K562 (cell line): ENCODE measurements around the gene COASY. TPM values are rescaled to one million over a fixed set of nuclear protein-coding genes. Genes with fewer than 3 reads are reported as not detected.
A peak's percentile ranks its signal among the peaks of the same experiment; 100 is the strongest.

ENCODE experiments used
- ELF2 ChIP-seq: fragments of 250-450 bp; sonication (Bioruptor Pico); IDR thresholded peaks from 2 replicates; pipeline ENCODE4 v1.5.0; 2021; ENCODE audit warnings: mild to moderate bottlenecking
- ESRRB ChIP-seq: fragments of 250-450 bp; sonication (Bioruptor Pico); IDR thresholded peaks from 2 replicates; pipeline ENCODE4 v1.5.0; 2020; ENCODE audit warnings: mild to moderate bottlenecking, moderate library complexity, borderline replicate concordance
- FOXJ2 ChIP-seq: fragments of 200-800 bp; sonication (Bioruptor generic); IDR thresholded peaks from 2 replicates; pipeline ENCODE4 v1.6.1; 2016; ENCODE audit warnings: missing genetic modification characterization, missing compliant biosample characterization
- HNRNPLL ChIP-seq: fragments of 200-400 bp; formaldehyde crosslinking; IDR thresholded peaks from 2 replicates; pipeline ENCODE4 v1.6.1; 2017; ENCODE audit warnings: low read length, low read depth, mild to moderate bottlenecking; ENCODE audit not compliant: poor library complexity, severe bottlenecking
- POLR2H ChIP-seq: IDR thresholded peaks from 2 replicates; pipeline ENCODE4 v1.6.1; 2016; ENCODE audit warnings: missing genetic modification characterization, low read depth, mild to moderate bottlenecking, control low read depth, missing compliant biosample characterization, moderate library complexity
- PRMT5 ChIP-seq: sonication (generic); formaldehyde crosslinking; IDR thresholded peaks from 2 replicates; pipeline ENCODE4 v1.5.0; 2020; ENCODE audit warnings: missing genetic modification reagents
- RAD51 ChIP-seq: fragments of 450-650 bp; IDR thresholded peaks from 2 replicates; pipeline ENCODE4 v1.7.1; 2016; ENCODE audit warnings: low read depth, mild to moderate bottlenecking, borderline replicate concordance
- SAFB ChIP-seq: fragments of 200-400 bp; formaldehyde crosslinking; IDR thresholded peaks from 2 replicates; pipeline ENCODE4 v1.6.1; 2017; ENCODE audit warnings: low read depth, low read length, borderline replicate concordance
- SRSF7 ChIP-seq: fragments of 200-400 bp; formaldehyde crosslinking; optimal IDR thresholded peaks from 2 replicates; pipeline ENCODE3; 2017; ENCODE audit warnings: mild to moderate bottlenecking, low read depth, low read length
- TAF9B ChIP-seq: fragments of 450-650 bp; IDR thresholded peaks from 2 replicates; pipeline ENCODE4 v1.6.1; 2018; ENCODE audit warnings: mild to moderate bottlenecking; ENCODE audit not compliant: partially characterized antibody
- TRIM24 ChIP-seq, 2 experiments: fragments of 450-650 bp; IDR thresholded peaks; 2 replicates each; pipeline ENCODE4 v1.6.1; 2016
- XRCC3 ChIP-seq: fragments of 450-650 bp; IDR thresholded peaks from 2 replicates; pipeline ENCODE4 v1.6.1; 2017; ENCODE audit warnings: mild to moderate bottlenecking, moderate library complexity
- ZNF121 ChIP-seq: sonication (generic); formaldehyde crosslinking; conservative IDR thresholded peaks from 2 replicates; pipeline ENCODE4 v1.8.0; 2022; ENCODE audit warnings: missing genetic modification reagents
- ZNF134 ChIP-seq: fragments of 250-450 bp; sonication (Bioruptor Pico); conservative IDR thresholded peaks from 2 replicates; pipeline ENCODE4 v1.4.0; 2020
- ZNF316 ChIP-seq: fragments of 450-650 bp; IDR thresholded peaks from 2 replicates; pipeline ENCODE4 v1.6.1; 2016
- ZNF384 ChIP-seq: IDR thresholded peaks from 2 replicates; pipeline ENCODE4 v1.6.1; 2012; ENCODE audit warnings: low read depth, low read length, improper control_type of control experiment
- ZNF707 ChIP-seq: fragments of 250-450 bp; sonication (Bioruptor Pico); conservative IDR thresholded peaks from 2 replicates; pipeline ENCODE4 v1.8.0; 2022; ENCODE audit warnings: inconsistent platforms, mild to moderate bottlenecking, moderate library complexity
- polyA plus RNA-seq, 8 experiments: library from polyadenylated mRNA; depleted of rRNA in 4 of 8; stranded (reverse) in 5 of 8; unstranded in 3 of 8; fragments of >200 nt; fragmentation: Nextera tagmentation in 2 of 8; fragmentation: Illumina TruSeq in 1 of 8; extraction: Ambion mirVana in 2 of 8; extraction: Trizol in 1 of 8; gene quantifications; 2 replicates each; pipeline versions ENCODE4 v1.2.1 to v1.2.3, GENCODE V29; 2011 to 2014; ENCODE audit warnings: inconsistent platforms in 1 of 8, missing spikeins in 1 of 8
- total RNA-seq, 7 experiments: library from RNA; depleted of rRNA in 6 of 7; stranded (reverse); fragments of >200 nt in 6 of 7; fragmentation: Illumina TruSeq in 2 of 7; extraction: Trizol in 2 of 7; gene quantifications; 2 replicates each; pipeline versions ENCODE4 v1.2.1 to v1.2.3, GENCODE V29; 2011 to 2021; ENCODE audit warnings: low replicate concordance in 1 of 7
- TF ChIP-seq, protein P1 (sequence below): fragments of 250-450 bp; sonication (Bioruptor Pico); IDR thresholded peaks from 2 replicates; pipeline ENCODE4 v1.9.0; 2021; ENCODE audit warnings: mild to moderate bottlenecking, inconsistent platforms
- TF ChIP-seq, protein P2 (sequence below): fragments of 250-450 bp; sonication (Bioruptor Pico); IDR thresholded peaks from 2 replicates; pipeline ENCODE4 v1.8.0; 2021; ENCODE audit warnings: mild to moderate bottlenecking, moderate library complexity
- TF ChIP-seq, protein P3 (sequence below), 2 experiments: fragments of 250-450 bp in 1 of 2; fragments of 450-650 bp in 1 of 2; sonication (Bioruptor Pico) in 1 of 2; IDR thresholded peaks; 2 replicates each; pipeline versions ENCODE4 v1.6.1 to v1.8.0; 2016 to 2021; ENCODE audit warnings: mild to moderate bottlenecking in 2 of 2, moderate library complexity in 2 of 2, missing compliant biosample characterization in 1 of 2, missing genetic modification characterization in 1 of 2
- TF ChIP-seq, protein P4 (sequence below), 2 experiments: fragments of 450-650 bp in 1 of 2; sonication (generic) in 1 of 2; formaldehyde crosslinking in 1 of 2; IDR thresholded peaks in 1 of 2; conservative IDR thresholded peaks in 1 of 2; 2 replicates each; pipeline versions ENCODE4 v1.6.1 to v1.8.1; 2016 to 2023; ENCODE audit warnings: mild to moderate bottlenecking in 2 of 2, moderate library complexity in 2 of 2, inconsistent platforms in 1 of 2, missing genetic modification reagents in 1 of 2
- TF ChIP-seq, protein P5 (sequence below): fragments of 200-800 bp; sonication (Bioruptor generic); IDR thresholded peaks from 2 replicates; pipeline ENCODE4 v1.6.1; 2017; ENCODE audit warnings: missing genetic modification characterization, missing compliant biosample characterization

The COASY gene
- total and polyA plus RNA-seq, 9 of the 15 experiments (the other 6 are each of a cell fraction or from before 2014, with no cell fraction given), result 25.4 to 175 (median 62.3) TPM

DNA sequence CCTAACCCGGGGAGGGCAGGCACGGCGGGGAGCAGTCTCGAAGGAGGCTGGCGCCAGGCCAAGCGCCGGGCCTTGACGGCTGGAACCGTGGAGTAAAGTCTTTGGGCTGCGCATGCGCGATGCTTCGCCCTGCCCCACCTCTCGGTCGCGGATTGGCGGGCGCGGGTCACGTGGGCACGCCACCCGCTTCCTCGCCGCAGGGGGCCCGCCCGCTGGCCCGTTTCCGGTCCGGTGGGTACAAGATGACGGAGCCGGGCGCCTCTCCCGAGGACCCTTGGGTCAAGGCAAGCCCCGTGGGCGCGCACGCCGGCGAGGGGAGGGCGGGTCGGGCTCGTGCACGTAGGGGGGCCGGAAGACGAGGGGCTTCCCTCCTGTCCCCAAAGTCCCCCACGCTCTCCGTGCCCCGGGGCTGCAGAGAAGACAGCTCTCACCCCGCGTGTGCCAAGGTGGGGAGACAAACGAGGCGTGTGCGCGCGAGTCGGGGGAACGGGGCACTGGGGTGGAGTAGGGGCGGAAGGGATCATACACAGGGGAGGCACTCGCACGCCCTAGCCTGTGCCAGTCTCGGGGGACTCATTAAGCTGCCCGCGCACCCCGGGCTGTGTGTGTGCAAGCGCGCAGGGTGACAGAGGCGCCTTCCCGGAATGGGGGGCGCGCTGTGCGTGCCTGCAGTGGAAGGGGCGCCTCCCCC is 5.1 kb downstream of the COASY start, which contains the start of gene MLX (continued):
- no peak for TF ChIP-seq XRCC3
- TF ChIP-seq RAD51, result peak; percentile 97
- no peak for TF ChIP-seq TAF9B
- TF ChIP-seq, protein P1, sequence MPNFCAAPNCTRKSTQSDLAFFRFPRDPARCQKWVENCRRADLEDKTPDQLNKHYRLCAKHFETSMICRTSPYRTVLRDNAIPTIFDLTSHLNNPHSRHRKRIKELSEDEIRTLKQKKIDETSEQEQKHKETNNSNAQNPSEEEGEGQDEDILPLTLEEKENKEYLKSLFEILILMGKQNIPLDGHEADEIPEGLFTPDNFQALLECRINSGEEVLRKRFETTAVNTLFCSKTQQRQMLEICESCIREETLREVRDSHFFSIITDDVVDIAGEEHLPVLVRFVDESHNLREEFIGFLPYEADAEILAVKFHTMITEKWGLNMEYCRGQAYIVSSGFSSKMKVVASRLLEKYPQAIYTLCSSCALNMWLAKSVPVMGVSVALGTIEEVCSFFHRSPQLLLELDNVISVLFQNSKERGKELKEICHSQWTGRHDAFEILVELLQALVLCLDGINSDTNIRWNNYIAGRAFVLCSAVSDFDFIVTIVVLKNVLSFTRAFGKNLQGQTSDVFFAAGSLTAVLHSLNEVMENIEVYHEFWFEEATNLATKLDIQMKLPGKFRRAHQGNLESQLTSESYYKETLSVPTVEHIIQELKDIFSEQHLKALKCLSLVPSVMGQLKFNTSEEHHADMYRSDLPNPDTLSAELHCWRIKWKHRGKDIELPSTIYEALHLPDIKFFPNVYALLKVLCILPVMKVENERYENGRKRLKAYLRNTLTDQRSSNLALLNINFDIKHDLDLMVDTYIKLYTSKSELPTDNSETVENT (CRISPR knock-in tag), result no peak
- no peak for TF ChIP-seq SRSF7
- TF ChIP-seq, protein P2, sequence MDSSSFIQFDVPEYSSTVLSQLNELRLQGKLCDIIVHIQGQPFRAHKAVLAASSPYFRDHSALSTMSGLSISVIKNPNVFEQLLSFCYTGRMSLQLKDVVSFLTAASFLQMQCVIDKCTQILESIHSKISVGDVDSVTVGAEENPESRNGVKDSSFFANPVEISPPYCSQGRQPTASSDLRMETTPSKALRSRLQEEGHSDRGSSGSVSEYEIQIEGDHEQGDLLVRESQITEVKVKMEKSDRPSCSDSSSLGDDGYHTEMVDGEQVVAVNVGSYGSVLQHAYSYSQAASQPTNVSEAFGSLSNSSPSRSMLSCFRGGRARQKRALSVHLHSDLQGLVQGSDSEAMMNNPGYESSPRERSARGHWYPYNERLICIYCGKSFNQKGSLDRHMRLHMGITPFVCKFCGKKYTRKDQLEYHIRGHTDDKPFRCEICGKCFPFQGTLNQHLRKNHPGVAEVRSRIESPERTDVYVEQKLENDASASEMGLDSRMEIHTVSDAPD (CRISPR knock-in tag), result no peak
- TF ChIP-seq POLR2H (tag), result no peak
- TF ChIP-seq PRMT5 (CRISPR knock-in tag), result no peak
- no peak for TF ChIP-seq ZNF384
- TF ChIP-seq ZNF134 (CRISPR knock-in tag), result no peak
- no peak for TF ChIP-seq TRIM24 (IDR thresholded peaks at IDR 0.05)
- TF ChIP-seq SAFB, result no peak
- peak; percentile 29 for TF ChIP-seq HNRNPLL
- no peak for TF ChIP-seq ZNF121 (CRISPR knock-in tag)
- TF ChIP-seq, protein P3, sequence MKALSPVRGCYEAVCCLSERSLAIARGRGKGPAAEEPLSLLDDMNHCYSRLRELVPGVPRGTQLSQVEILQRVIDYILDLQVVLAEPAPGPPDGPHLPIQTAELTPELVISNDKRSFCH (CRISPR knock-in tag; IDR thresholded peaks at IDR 0.05), result no peak
- TF ChIP-seq, protein P3 (tag; IDR thresholded peaks at IDR 0.05), result no peak
- no peak for TF ChIP-seq ZNF707 (CRISPR knock-in tag)
- TF ChIP-seq ELF2 (CRISPR knock-in tag), result peak; percentile 63; the same call in 1 of the 2 replicates
- TF ChIP-seq ESRRB (CRISPR knock-in tag), result no peak
- TF ChIP-seq, protein P4, sequence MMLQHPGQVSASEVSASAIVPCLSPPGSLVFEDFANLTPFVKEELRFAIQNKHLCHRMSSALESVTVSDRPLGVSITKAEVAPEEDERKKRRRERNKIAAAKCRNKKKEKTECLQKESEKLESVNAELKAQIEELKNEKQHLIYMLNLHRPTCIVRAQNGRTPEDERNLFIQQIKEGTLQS (IDR thresholded peaks at IDR 0.05), result no peak
- TF ChIP-seq, protein P4 (CRISPR knock-in tag; conservative IDR thresholded peaks at IDR 0.05), result no peak
- no peak for TF ChIP-seq FOXJ2 (tag)
- TF ChIP-seq, protein P5, sequence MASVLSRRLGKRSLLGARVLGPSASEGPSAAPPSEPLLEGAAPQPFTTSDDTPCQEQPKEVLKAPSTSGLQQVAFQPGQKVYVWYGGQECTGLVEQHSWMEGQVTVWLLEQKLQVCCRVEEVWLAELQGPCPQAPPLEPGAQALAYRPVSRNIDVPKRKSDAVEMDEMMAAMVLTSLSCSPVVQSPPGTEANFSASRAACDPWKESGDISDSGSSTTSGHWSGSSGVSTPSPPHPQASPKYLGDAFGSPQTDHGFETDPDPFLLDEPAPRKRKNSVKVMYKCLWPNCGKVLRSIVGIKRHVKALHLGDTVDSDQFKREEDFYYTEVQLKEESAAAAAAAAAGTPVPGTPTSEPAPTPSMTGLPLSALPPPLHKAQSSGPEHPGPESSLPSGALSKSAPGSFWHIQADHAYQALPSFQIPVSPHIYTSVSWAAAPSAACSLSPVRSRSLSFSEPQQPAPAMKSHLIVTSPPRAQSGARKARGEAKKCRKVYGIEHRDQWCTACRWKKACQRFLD (CRISPR knock-in tag), result peak; percentile 17; the same call in 1 of the 2 replicates
- TF ChIP-seq ZNF316, result no peak
